HepG2 (cell line): Measurements from ENCODE around the gene AXIN1. TPM values are rescaled to one million over a fixed set of nuclear protein-coding genes. Genes with fewer than 3 reads are reported as not detected.

Experiments
- ATAC-seq: fragments of 200-7000 bp; cut with Tn5 transposase; 3 replicates; pipeline ENCODE4 v1.9.1; 2020; ENCODE audit warnings: mild to moderate bottlenecking, moderate library complexity
- BruUV-seq: library from RNA; stranded (reverse); fragments of 400-500 nt; replicated peaks from 2 replicates; lab custom pipeline; 2021; lab: Mats Ljungman, UMichigan
- CTCF ChIA-PET: fragments of 300-600 bp; formaldehyde crosslinking; extraction: SDS; loops from one replicate; lab custom pipeline; 2021; ENCODE audit warnings: low total read pairs, inconsistent platforms, low intra/inter-chr PET ratio; lab: Yijun Ruan, JAX
- POLR2A ChIA-PET: fragments of 350-600 bp; sonication (Branson Sonifier 250); formaldehyde crosslinking; loops from one replicate; lab custom pipeline; 2020; ENCODE audit warnings: antibody characterized with exemption, inconsistent platforms; lab: Yijun Ruan, JAX
- DNase-seq: peaks from one replicate; pipeline ENCODE4 v3.0.0-alpha.2; 2015; ENCODE audit warnings: low spot score
- FAIRE-seq: peaks from 3 replicates; lab custom pipeline; 2011; peaks lifted over from hg19 to GRCh38; lab: Jason Lieb, UNC
- H2AFZ ChIP-seq: one replicate; pipeline ENCODE4 v1.6.1; 2011; ENCODE audit warnings: low read length, inconsistent platforms
- H3K27ac ChIP-seq: fragments of 300-600 bp; 3 replicates; pipeline ENCODE4 v1.8.0; 2011; ENCODE audit warnings: mixed run types, mild to moderate bottlenecking, mixed read lengths, low read length, inconsistent platforms; ENCODE audit not compliant: insufficient read depth; ENCODE audit errors: extremely low read length
- H3K27me3 ChIP-seq, 2 experiments: fragments of 200-600 bp in 1 of 2; 2 replicates in 1 of 2; 3 replicates in 1 of 2; pipeline versions ENCODE4 v1.6.0 to v1.8.0; 2011; ENCODE audit warnings: low read length in 2 of 2, mild to moderate bottlenecking in 2 of 2, moderate library complexity in 2 of 2, inconsistent platforms in 1 of 2; ENCODE audit not compliant: insufficient read depth in 2 of 2, control insufficient read depth in 1 of 2
- H3K36me3 ChIP-seq, 2 experiments: fragments of 200-600 bp in 1 of 2; replicated peaks in 1 of 2; 2 replicates in 1 of 2; 3 replicates in 1 of 2; pipeline versions ENCODE4 v1.5.1 to v1.8.0; 2011; ENCODE audit warnings: low read length in 2 of 2, inconsistent platforms in 1 of 2; ENCODE audit not compliant: insufficient read depth in 2 of 2, control insufficient read depth in 1 of 2
- H3K4me1 ChIP-seq: 2 replicates; pipeline ENCODE4 v1.5.1; 2012; ENCODE audit warnings: low read length, inconsistent platforms; ENCODE audit not compliant: insufficient read depth
- H3K4me2 ChIP-seq: 2 replicates; pipeline ENCODE4 v1.6.0; 2011; ENCODE audit warnings: low read depth, low read length, inconsistent platforms
- H3K4me3 ChIP-seq, 3 experiments: fragments of 200-600 bp in 1 of 3; sonication (generic), shearing (Covaris generic) in 1 of 3; replicated peaks in 1 of 3; 2 replicates each; pipeline ENCODE4 v1.5.1; 2011 to 2016; ENCODE audit warnings: low read length in 3 of 3, inconsistent platforms in 2 of 3, low read depth in 2 of 3, mild to moderate bottlenecking in 2 of 3, control low read depth in 1 of 3, mixed read lengths in 1 of 3; ENCODE audit not compliant: insufficient read depth in 1 of 3
- H3K79me2 ChIP-seq: one replicate; pipeline ENCODE4 v1.6.1; 2011; ENCODE audit warnings: low read length, inconsistent platforms; ENCODE audit not compliant: insufficient read depth
- H3K9ac ChIP-seq: 2 replicates; pipeline ENCODE4 v1.6.0; 2011; ENCODE audit warnings: mild to moderate bottlenecking, low read depth, low read length, inconsistent platforms; ENCODE audit not compliant: insufficient read depth
- H3K9me3 ChIP-seq: 2 replicates; pipeline ENCODE4 v1.5.1; 2012; ENCODE audit warnings: mild to moderate bottlenecking, low read length
- H4K20me1 ChIP-seq: 2 replicates; pipeline ENCODE4 v1.6.0; 2011; ENCODE audit warnings: inconsistent platforms, mild to moderate bottlenecking, low read length, moderate library complexity; ENCODE audit not compliant: insufficient read depth
- ARNTL ChIP-seq: sonication (generic); formaldehyde crosslinking; IDR thresholded peaks from 2 replicates; pipeline ENCODE4 v1.4.0; 2020; ENCODE audit warnings: mild to moderate bottlenecking, missing genetic modification reagents
- DMAP1 ChIP-seq: IDR thresholded peaks from 2 replicates; pipeline ENCODE4 v1.6.1; 2016
- ERF ChIP-seq: IDR thresholded peaks from 2 replicates; pipeline ENCODE4 v1.6.1; 2018; ENCODE audit warnings: missing biosample characterization, missing genetic modification reagents
- FOXJ3 ChIP-seq: sonication (generic); formaldehyde crosslinking; IDR thresholded peaks from 2 replicates; pipeline ENCODE4 v1.4.0; 2020; ENCODE audit warnings: missing genetic modification reagents, mild to moderate bottlenecking, borderline replicate concordance
- GLMP ChIP-seq: sonication (generic); formaldehyde crosslinking; IDR thresholded peaks from 2 replicates; pipeline ENCODE4 v1.9.0; 2021; ENCODE audit warnings: missing genetic modification reagents, mild to moderate bottlenecking, borderline replicate concordance
- HHEX ChIP-seq: IDR thresholded peaks from 2 replicates; pipeline ENCODE4 v1.6.1; 2016; ENCODE audit warnings: control low read depth
- PHB2 ChIP-seq: fragments of 450-650 bp; IDR thresholded peaks from 2 replicates; pipeline ENCODE4 v1.6.1; 2018; ENCODE audit not compliant: partially characterized antibody
- RXRA ChIP-seq: sonication (generic); formaldehyde crosslinking; IDR thresholded peaks from 2 replicates; pipeline ENCODE4 v1.5.1; 2020; ENCODE audit warnings: missing genetic modification reagents
- SMYD3 ChIP-seq: sonication (generic); formaldehyde crosslinking; IDR thresholded peaks from 2 replicates; pipeline ENCODE4 v1.8.1; 2023; ENCODE audit warnings: mild to moderate bottlenecking, missing genetic modification reagents
- SP5 ChIP-seq: IDR thresholded peaks from 2 replicates; pipeline ENCODE4 v1.6.1; 2016; ENCODE audit warnings: low read depth, borderline replicate concordance
- THAP11 ChIP-seq: IDR thresholded peaks from 2 replicates; pipeline ENCODE4 v1.6.1; 2016; ENCODE audit warnings: missing biosample characterization, missing genetic modification reagents
- THAP7 ChIP-seq: sonication (generic); formaldehyde crosslinking; IDR thresholded peaks from 2 replicates; pipeline ENCODE4 v1.8.1; 2023; ENCODE audit warnings: mild to moderate bottlenecking, missing genetic modification reagents
- ZBTB42 ChIP-seq: sonication (generic); formaldehyde crosslinking; IDR thresholded peaks from 2 replicates; pipeline ENCODE4 v1.5.0; 2020; ENCODE audit warnings: mild to moderate bottlenecking, missing genetic modification reagents
- ZNF414 ChIP-seq: sonication (generic); formaldehyde crosslinking; IDR thresholded peaks from 2 replicates; pipeline ENCODE4 v1.5.0; 2020; ENCODE audit warnings: missing genetic modification reagents
- ZNF781 ChIP-seq: sonication (generic); formaldehyde crosslinking; IDR thresholded peaks from 2 replicates; pipeline ENCODE4 v1.5.1; 2020; ENCODE audit warnings: borderline replicate concordance, mild to moderate bottlenecking, missing genetic modification reagents; ENCODE audit errors: not compliant biosample characterization
- WGBS: methylation state at CpG from one replicate; pipeline ENCODE4 v1.1.6; 2017; ENCODE audit warnings: low lambda C conversion rate; 5-methylcytosine and 5-hydroxymethylcytosine counted together
- in situ Hi-C: cut with HindIII; loops from 2 replicates; pipeline ENCODE4 v1.10.0; 2017; ENCODE audit warnings: low pct_unique_long_range_greater_than_20kb; ENCODE audit not compliant: extremely low pct_ligation_motif_present
- intact Hi-C: fragments of 100-400 bp; cut with micrococcal nuclease; formaldehyde crosslinking; loops from one replicate; pipeline ENCODE4 v1.10.0; 2022; ENCODE audit not compliant: unreplicated experiment
- polyA plus RNA-seq, 8 experiments: library from polyadenylated mRNA; depleted of rRNA in 3 of 8; stranded (reverse) in 7 of 8; unstranded in 1 of 8; fragments of >200 nt; fragmentation: Illumina TruSeq in 4 of 8; extraction: Trizol in 4 of 8; gene quantifications; 2 replicates each; pipeline versions ENCODE4 v1.2.1 to v1.2.3, GENCODE V29; 2011 to 2016; ENCODE audit warnings: low read depth in 4 of 8, missing spikeins in 1 of 8, mixed read lengths in 1 of 8; ENCODE audit not compliant: insufficient read depth in 1 of 8
- total RNA-seq, 5 experiments: library from RNA; depleted of rRNA; stranded (reverse); fragments of >200 nt; fragmentation: Illumina TruSeq; extraction: Trizol; gene quantifications; 2 replicates each; pipeline ENCODE4 v1.2.3, GENCODE V29; 2016; ENCODE audit warnings: low read depth in 1 of 5
- TF ChIP-seq, protein P1 (sequence below): IDR thresholded peaks from 2 replicates; pipeline ENCODE4 v1.6.1; 2016; ENCODE audit warnings: missing compliant biosample characterization, missing genetic modification reagents, borderline replicate concordance
- TF ChIP-seq, protein P2 (sequence below): sonication (generic); formaldehyde crosslinking; IDR thresholded peaks from 2 replicates; pipeline ENCODE4 v1.4.0; 2020; ENCODE audit warnings: mild to moderate bottlenecking, missing genetic modification reagents

The AXIN1 gene
- total and polyA plus RNA-seq, 2 of the 13 experiments (the other 11 are each of a cell fraction or from before 2014, with no cell fraction given): 24.0 to 26.0 TPM

- TF ChIP-seq PHB2: no peak
Measured at GRCh38 chr16:253833-254232, 98.7 kb downstream of the AXIN1 start (continued).

DNA sequence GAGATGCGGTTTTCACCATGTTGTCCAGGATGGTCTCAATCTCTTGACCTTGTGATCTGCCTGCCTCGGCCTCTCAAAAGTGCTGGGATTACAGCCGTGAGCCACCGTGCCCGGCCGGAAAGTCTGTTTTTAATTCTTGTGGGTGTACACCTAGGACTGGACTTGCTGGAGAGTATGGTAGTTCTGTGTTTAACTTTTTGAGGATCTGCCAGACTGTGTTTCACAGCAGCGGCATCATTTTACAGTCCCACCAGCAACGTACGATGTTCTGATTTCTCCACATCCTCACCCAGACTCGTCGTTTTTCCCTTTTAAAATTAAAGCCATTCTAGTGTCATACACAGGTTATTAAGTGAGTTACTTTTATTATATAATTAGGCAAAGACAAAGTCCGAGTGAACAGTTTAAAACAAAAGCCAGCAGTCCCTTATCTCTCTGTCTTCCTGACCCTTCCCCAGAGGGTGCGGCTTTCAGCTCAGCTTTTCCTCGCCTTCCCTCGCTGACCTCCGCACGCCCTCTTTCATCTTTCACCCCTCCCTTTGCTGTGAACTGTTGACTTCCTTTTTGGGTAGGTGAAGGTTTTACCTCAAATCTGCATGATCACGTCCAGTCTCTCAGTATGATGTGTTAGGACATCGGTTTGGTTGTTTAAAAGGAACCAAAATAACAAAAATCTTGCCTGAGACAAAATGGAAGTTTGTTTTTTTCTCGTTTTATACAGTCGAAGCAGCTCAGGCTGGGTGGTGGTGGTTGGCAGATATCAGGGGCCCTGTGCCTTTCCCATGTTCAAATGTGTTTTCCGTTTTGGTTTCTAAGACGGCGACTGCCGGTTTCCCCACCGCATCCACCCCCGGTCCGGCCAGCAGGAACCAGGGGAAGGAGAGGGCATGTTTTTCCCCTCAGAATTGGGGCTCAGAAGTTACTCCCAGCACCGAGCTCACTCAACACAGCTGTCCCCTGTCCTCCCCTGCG lies 99.9 kb downstream of the AXIN1 start:
- H3K4me2 ChIP-seq: no peak overlapping the region
- no peak overlapping the region for H3K4me3 ChIP-seq
- FAIRE-seq (no peak), DNase-seq (no peak), ATAC-seq (no peak)
- no peaks in the 10 kb centered on the region; the same call in 1 of the 2 replicates for H3K4me1 ChIP-seq
- no peaks in the 10 kb centered on the region for H3K27me3 ChIP-seq
- no peaks in the 10 kb centered on the region for H3K9me3 ChIP-seq
- H3K9ac ChIP-seq: no peak overlapping the region
- 91% methylated on average over 30 of the region's 30 CpGs for WGBS
- in situ Hi-C loops (no loop called here), intact Hi-C loops (no loop called here)
- POLR2A ChIA-PET: no interaction called here
- no peaks in the 10 kb centered on the region for H3K79me2 ChIP-seq
- H3K27ac ChIP-seq: no peak overlapping the region
- no peaks in the 10 kb centered on the region for H4K20me1 ChIP-seq
- H3K36me3 ChIP-seq: peaks cover 7 to 27% of the 10 kb centered on the region in 2 experiments; a peak in 2 of 5 replicates
- CTCF ChIA-PET: no interaction called here
- no peak overlapping the region for H2AFZ ChIP-seq
- no TSS peak for BruUV-seq
- TF ChIP-seq ZNF414 (CRISPR knock-in tag) (no peak), ZBTB42 (CRISPR knock-in tag) (no peak), SP5 (no peak), SMYD3 (CRISPR knock-in tag) (no peak), ZNF781 (CRISPR knock-in tag) (no peak), ERF (CRISPR knock-in tag) (no peak), THAP11 (CRISPR knock-in tag) (no peak), FOXJ3 (CRISPR knock-in tag) (no peak), THAP7 (CRISPR knock-in tag) (no peak), HHEX (CRISPR knock-in tag) (no peak), GLMP (CRISPR knock-in tag) (no peak), DMAP1 (CRISPR knock-in tag) (no peak), ARNTL (CRISPR knock-in tag) (no peak), RXRA (no peak)
- TF ChIP-seq, protein P1, sequence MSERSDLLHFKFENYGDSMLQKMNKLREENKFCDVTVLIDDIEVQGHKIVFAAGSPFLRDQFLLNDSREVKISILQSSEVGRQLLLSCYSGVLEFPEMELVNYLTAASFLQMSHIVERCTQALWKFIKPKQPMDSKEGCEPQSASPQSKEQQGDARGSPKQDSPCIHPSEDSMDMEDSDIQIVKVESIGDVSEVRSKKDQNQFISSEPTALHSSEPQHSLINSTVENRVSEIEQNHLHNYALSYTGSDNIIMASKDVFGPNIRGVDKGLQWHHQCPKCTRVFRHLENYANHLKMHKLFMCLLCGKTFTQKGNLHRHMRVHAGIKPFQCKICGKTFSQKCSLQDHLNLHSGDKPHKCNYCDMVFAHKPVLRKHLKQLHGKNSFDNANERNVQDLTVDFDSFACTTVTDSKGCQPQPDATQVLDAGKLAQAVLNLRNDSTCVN (CRISPR knock-in tag): no peak
- TF ChIP-seq, protein P2, sequence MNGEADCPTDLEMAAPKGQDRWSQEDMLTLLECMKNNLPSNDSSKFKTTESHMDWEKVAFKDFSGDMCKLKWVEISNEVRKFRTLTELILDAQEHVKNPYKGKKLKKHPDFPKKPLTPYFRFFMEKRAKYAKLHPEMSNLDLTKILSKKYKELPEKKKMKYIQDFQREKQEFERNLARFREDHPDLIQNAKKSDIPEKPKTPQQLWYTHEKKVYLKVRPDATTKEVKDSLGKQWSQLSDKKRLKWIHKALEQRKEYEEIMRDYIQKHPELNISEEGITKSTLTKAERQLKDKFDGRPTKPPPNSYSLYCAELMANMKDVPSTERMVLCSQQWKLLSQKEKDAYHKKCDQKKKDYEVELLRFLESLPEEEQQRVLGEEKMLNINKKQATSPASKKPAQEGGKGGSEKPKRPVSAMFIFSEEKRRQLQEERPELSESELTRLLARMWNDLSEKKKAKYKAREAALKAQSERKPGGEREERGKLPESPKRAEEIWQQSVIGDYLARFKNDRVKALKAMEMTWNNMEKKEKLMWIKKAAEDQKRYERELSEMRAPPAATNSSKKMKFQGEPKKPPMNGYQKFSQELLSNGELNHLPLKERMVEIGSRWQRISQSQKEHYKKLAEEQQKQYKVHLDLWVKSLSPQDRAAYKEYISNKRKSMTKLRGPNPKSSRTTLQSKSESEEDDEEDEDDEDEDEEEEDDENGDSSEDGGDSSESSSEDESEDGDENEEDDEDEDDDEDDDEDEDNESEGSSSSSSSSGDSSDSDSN (CRISPR knock-in tag): no peak
